ENCODE data around the gene M6PR. TPM values are rescaled to one million over a fixed set of nuclear protein-coding genes. Genes with fewer than 3 reads are reported as not detected.
"Not testable (repeated sequence)": the region's sequence is repeated elsewhere in the genome, so short reads cannot be mapped to it uniquely, and the experiment has no call there.

The M6PR gene
- total RNA-seq, 2 donors from 2014 or later = 144 to 199 TPM

DNA sequence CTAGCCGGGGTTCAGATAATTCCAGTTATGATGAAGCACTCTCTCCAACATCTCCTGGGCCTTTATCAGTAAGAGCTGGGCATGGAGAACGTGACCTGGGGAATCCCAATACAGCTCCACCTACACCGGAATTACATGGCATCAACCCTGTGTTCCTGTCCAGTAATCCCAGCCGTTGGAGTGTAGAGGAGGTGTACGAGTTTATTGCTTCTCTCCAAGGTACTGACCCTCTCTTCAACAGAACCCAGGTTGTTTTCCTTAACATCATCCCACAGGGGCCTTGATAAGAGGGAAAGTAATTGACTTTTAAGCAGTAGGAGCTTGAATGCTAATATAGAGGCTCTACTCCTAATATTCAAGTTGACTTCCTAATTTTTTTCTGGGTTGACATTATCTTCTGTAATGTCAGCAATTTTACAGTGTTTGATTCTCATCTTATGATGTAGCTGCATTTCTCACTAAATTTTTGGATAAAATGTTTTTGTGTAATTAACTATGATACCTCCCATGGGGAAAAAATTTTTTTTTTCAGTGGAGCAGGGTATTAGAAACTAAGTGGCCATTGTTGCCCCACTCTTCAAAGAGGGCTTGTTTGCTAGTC lies 11.5 kb downstream of the M6PR start:
- not testable (repeated sequence) for H3K4me1 Mint-ChIP-seq; H3K27me3 Mint-ChIP-seq; H3K4me3 Mint-ChIP-seq; H3K27ac Mint-ChIP-seq; H3K9me3 Mint-ChIP-seq; ATAC-seq (replicated peaks)
- peaks cover 79% of the 10 kb centered on the region for H3K36me3 Mint-ChIP-seq (ENCODE audit: low read depth)

DNA sequence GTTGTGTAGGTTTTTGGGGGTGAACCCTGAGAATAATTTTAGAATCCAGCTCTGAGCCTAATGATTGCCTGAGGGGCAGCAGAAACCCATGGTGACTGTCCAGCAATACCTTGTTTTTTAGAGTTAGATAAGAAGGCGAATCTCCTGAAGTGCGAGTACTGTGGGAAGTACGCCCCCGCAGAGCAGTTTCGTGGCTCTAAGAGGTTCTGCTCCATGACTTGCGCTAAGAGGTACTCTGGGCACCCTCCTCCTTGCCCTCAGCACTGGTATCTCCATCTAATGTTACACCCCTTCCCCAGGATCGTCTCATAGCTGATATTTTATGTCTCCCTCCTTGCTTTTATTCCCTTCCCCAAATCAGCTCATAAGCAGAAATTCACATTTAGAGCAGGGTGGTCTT lies 12.7 kb downstream of the M6PR start:
- Mint-ChIP-seq H3K27me3 (no peaks in the 10 kb centered on the region), H3K36me3 (ENCODE audit: low read depth) (peaks cover 75% of the 10 kb centered on the region), H3K9me3 (no peaks in the 10 kb centered on the region), H3K4me3 (no peak overlapping the region), H3K27ac (no peak overlapping the region), H3K4me1 (no peaks in the 10 kb centered on the region)
- no peak for ATAC-seq (replicated peaks)

DNA sequence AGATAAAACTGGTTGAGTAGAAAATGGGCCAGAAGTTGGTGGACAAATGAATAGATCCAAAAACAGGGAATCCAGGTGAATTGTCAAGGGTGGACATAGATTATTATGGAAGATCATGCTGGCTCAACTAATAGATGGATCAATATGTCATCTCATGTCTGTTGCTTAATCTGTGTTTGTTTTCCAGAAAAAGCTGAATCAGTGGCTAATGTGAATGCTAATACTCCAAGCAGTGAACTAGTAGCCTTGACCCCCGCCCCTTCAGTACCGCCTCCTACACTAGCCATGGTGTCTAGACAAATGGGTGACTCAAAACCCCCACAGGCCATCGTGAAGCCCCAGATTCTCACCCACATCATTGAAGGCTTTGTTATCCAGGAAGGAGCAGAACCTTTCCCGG lies 15.4 kb downstream of the M6PR start:
- H3K9me3 Mint-ChIP-seq; H3K4me1 Mint-ChIP-seq; H3K27ac Mint-ChIP-seq; H3K27me3 Mint-ChIP-seq; ATAC-seq (replicated peaks); H3K4me3 Mint-ChIP-seq: not testable (repeated sequence)
- peaks cover 80% of the 10 kb centered on the region for H3K36me3 Mint-ChIP-seq (ENCODE audit: low read depth)

DNA sequence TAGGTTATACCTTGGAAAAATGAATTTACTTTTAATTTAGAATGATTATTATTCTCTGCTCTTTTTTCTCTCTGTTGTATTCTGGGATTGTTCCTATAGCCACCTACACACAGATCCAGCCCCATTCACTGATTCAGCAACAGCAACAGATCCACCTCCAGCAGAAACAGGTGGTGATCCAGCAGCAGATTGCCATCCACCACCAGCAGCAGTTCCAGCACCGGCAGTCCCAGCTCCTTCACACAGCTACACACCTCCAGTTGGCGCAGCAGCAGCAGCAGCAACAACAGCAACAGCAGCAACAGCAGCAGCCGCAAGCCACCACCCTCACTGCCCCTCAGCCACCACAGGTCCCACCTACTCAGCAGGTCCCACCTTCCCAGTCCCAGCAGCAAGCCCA lies 17.0 kb downstream of the M6PR start:
- H3K4me3 Mint-ChIP-seq; ATAC-seq (replicated peaks); H3K27me3 Mint-ChIP-seq; H3K9me3 Mint-ChIP-seq; H3K27ac Mint-ChIP-seq; H3K4me1 Mint-ChIP-seq: not testable (repeated sequence)
- peaks cover 66% of the 10 kb centered on the region for H3K36me3 Mint-ChIP-seq (ENCODE audit: low read depth)

DNA sequence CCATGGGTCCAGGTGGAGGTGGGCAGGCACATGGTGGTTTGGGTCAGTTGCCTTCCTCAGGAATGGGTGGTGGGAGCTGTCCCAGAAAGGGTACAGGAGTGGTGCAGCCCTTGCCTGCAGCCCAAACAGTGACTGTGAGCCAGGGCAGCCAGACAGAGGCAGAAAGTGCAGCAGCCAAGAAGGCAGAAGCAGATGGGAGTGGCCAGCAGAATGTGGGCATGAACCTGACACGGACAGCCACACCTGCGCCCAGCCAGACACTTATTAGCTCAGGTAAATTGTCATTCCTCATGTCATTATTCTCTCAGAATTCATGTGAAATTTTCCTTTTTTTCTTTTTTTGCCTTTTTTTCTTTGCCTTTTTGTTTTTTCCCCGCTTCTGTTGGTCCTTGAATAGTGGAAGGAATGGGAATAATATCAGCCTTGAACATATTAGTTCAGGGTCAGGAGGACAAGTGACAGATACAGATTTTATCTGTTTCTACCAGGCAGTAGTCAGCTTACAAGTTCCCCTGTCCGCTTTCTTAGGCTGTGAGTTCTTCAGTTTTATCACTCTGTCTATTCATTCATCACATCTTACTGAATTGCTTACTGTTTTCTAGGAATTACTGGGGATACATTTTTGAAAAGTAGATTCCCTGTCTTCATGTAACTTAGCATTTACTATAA lies 18.7 kb downstream of the M6PR start:
- not testable (repeated sequence) for H3K9me3 Mint-ChIP-seq; ATAC-seq (replicated peaks); H3K4me3 Mint-ChIP-seq; H3K27me3 Mint-ChIP-seq; H3K4me1 Mint-ChIP-seq
- Mint-ChIP-seq H3K27ac (peak overlapping the region; percentile 26), H3K36me3 (ENCODE audit: low read depth) (peaks cover 51% of the 10 kb centered on the region)

DNA sequence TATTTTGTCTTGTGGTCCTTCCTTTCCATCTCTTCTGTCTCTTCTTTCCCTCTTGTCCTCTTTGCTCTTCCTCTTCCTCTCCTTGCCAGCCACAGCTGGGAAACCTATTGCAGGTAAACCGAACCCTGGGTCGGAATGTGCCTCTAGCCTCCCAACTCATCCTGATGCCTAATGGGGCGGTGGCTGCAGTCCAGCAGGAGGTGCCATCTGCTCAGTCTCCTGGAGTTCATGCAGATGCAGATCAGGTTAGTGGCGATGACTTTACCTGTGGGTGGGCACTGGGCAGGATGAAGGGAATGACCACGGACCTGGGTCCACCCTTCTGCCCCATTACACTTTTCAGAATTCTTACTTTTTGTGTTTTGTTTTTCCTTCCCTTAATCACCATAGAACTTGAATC lies 26.9 kb downstream of the M6PR start:
- no peaks in the 10 kb centered on the region for H3K27me3 Mint-ChIP-seq
- H3K9me3 Mint-ChIP-seq = no peaks in the 10 kb centered on the region
- no peak for ATAC-seq (replicated peaks)
- H3K27ac Mint-ChIP-seq = peak overlapping the region; percentile 24
- H3K4me1 Mint-ChIP-seq = no peaks in the 10 kb centered on the region
- H3K36me3 Mint-ChIP-seq (ENCODE audit: low read depth) = peaks cover 30% of the 10 kb centered on the region
- H3K4me3 Mint-ChIP-seq = no peak overlapping the region

DNA sequence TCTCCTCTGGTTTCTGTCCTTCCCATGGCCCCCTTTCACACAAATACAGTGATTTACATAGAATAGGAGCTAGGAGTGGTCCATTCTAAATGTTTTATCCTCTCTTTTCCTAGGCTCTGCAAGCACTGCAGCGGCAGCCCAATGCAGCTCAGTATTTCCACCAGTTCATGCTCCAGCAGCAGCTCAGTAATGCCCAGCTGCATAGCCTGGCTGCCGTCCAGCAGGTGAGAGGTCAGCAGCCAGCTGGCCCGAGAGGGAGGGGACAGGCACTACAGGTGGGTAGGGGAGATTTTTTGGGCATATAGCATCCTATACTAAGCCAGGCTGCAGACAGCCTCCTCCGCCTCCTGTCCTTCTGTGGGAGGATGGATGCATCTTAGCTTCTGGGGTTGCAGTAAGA lies 29.8 kb downstream of the M6PR start:
- not testable (repeated sequence) for H3K4me3 Mint-ChIP-seq; H3K27ac Mint-ChIP-seq; H3K9me3 Mint-ChIP-seq; H3K4me1 Mint-ChIP-seq; H3K27me3 Mint-ChIP-seq; ATAC-seq (replicated peaks)
- H3K36me3 Mint-ChIP-seq (ENCODE audit: low read depth) = peaks cover 30% of the 10 kb centered on the region

DNA sequence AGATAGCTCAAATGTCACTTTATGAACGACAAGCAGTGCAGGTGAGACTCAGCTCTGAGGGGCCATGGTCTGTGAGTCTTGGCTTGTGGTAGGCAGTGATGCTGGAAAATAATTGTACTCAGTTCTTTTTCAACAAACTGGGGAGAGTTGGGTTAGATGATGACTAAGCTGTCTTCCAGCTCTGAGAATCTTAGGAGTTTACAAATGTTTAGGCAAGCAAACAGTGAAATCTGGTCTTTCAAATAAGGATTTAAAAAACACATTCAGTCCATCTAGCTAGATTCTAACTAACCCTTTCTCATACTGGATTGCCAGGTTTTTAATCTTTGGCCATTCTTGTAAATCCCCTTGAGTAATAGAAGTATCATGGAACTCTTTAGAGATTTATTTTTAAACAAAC lies 31.7 kb downstream of the M6PR start:
- peaks cover 24% of the 10 kb centered on the region for H3K36me3 Mint-ChIP-seq (ENCODE audit: low read depth)
- H3K27me3 Mint-ChIP-seq = no peaks in the 10 kb centered on the region
- H3K4me3 Mint-ChIP-seq = no peak overlapping the region
- ATAC-seq (replicated peaks) = no peak
- H3K27ac Mint-ChIP-seq = no peak overlapping the region
- H3K4me1 Mint-ChIP-seq = peaks cover 7% of the 10 kb centered on the region
- no peaks in the 10 kb centered on the region for H3K9me3 Mint-ChIP-seq

DNA sequence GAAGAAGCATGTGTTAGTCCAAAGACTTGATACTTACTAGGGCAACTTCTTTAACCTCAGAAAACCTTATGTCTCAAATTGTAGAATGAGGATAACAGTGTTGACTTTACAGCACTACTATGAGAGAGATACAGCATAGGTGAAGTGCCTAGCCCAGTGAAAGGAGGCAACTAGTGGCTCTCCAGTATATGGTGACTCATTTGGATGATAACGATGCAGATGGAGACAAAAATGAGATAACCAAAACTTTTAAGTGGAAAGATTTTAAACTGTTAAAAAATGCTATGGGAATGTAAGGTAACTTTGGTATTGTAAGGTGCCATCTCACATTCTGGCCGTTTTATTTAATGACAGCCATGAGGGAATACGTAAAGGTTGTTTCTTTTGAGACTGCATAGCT lies 32.4 kb downstream of the M6PR start:
- Mint-ChIP-seq H3K36me3 (ENCODE audit: low read depth) (peaks cover 18% of the 10 kb centered on the region), H3K9me3 (no peaks in the 10 kb centered on the region), H3K4me1 (peaks cover 7% of the 10 kb centered on the region), H3K27me3 (no peaks in the 10 kb centered on the region), H3K4me3 (no peak overlapping the region), H3K27ac (no peak overlapping the region)
- ATAC-seq (replicated peaks) = no peak

DNA sequence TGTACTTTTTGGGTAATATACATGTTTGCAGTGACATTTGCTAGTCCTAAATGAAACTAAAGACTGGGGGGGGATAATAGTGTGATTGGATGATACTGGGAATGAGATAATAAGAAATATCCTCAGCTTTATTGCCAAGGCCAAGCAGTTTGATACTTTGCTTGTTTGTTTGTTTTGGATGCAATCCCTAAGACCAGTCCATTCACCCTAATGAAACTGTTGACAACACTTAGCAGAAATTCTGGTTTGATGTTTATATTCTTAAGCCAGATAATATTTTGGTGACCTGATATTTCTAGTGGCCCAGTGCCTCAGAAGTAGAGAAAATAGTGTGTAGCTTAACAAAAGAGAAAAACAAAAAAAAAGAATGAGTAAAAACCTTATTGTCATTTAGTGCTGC lies 33.3 kb downstream of the M6PR start:
- Mint-ChIP-seq H3K27ac (no peak overlapping the region), H3K27me3 (no peaks in the 10 kb centered on the region), H3K9me3 (no peaks in the 10 kb centered on the region), H3K4me1 (peaks cover 7% of the 10 kb centered on the region), H3K36me3 (ENCODE audit: low read depth) (peaks cover 13% of the 10 kb centered on the region), H3K4me3 (no peak overlapping the region)
- no peak for ATAC-seq (replicated peaks)

DNA sequence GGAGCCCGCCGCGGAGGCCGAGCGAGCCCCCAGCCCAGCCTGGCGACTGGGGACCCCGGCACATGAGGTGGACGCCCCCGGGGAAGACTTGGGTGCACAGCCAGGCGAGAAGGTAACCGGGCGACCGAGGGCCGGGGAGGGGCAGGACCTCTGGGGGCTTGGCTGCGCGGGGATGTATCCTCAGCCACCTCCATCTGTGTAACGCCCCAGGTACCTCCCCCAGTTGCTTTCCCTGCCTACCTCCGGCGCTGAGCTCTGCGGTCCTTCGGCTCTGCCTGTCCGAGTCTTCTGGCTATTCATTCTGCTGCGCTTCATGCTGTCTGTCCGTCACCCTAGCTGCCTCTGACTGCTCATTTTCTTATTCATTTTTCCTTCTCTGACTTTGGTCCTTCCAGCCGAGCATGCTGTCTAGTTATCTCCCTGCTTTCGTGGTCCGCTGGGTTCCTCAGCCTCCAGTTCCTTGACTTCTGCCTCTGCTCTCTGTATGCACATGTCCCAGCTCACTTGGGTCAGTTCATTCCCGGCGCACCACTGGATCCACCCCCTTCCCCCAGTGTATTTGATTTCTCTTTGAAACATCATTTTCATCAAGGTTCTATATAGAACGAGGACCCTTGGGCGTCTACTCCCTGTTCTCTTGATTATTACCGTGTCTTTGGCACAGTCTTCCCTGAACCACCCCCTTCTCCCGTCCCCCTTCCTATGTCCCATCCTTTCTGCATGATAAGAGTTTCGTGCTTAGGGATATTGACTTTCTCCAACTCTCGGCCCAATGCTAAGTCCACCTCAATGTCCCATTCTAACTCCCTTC lies 34.5 kb downstream of the M6PR start:
- H3K36me3 Mint-ChIP-seq (ENCODE audit: low read depth) = peaks cover 6% of the 10 kb centered on the region
- no peak overlapping the region for H3K4me3 Mint-ChIP-seq
- H3K9me3 Mint-ChIP-seq = no peaks in the 10 kb centered on the region
- ATAC-seq (replicated peaks) = peak; percentile 90
- no peak overlapping the region for H3K27ac Mint-ChIP-seq
- H3K27me3 Mint-ChIP-seq = no peaks in the 10 kb centered on the region
- peaks cover 7% of the 10 kb centered on the region for H3K4me1 Mint-ChIP-seq

DNA sequence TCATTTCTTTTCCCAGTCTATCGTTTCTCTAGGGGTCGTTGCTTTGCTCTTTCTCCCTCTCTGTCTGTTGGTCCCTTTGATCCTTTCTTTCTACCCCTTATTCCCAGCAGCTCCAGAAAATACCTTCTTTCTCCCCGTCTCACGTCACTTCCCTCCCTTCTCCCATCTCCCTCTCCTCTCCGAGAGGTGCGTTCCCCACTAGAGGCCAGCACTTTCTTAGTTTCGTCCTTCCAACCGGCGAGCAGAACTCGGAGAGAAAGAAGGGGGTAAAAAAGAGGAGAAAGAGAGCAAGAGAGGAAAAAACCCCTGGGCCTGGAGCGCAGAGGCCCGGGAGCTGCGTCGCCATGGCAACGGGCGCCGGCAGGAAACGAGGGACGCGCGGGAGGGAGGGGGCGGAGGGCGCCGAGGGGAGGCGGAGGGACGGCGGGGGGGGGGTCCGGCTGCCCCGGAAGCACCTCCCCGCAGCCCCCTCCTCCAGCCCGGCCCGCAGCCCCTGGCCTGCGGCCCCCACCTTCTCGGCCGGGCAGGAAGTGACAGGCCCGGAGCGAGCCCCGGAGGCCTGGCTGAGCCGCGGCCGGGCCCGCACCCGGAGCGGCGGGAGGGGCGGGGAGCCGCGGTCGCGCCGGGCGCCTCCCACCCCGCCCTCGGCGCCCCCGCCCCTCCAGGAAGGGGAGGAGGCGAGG lies 35.3 kb downstream of the M6PR start, which contains the start of gene PHC1:
Gene PHC1 (plus strand): TSS at position 477 of the 683 bp plus-strand sequence. CDS start 3,169 bp downstream, outside the sequence.
- not testable (repeated sequence) for H3K36me3 Mint-ChIP-seq (ENCODE audit: low read depth); H3K27me3 Mint-ChIP-seq; H3K9me3 Mint-ChIP-seq; H3K4me1 Mint-ChIP-seq; H3K4me3 Mint-ChIP-seq
- peak; percentile 77 for ATAC-seq (replicated peaks)
- peak within 1 kb of the TSS; percentile 90 for H3K27ac Mint-ChIP-seq

DNA sequence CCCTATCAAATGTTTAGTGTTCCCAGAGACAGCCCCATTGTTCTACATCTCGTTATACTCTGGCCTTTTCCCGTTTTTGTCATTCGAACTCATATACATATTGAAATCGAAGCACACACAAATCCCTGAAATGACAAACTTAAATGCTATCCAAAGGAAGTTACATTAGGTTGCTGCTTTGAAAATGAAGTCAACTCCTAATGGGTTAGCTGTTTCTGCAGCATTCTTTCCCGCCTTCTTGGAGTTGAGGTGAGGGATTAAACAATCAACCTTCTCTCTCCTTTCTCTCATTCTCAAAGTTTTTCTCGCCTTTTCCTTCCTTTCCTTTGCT lies 35.8 kb downstream of the M6PR start:
- H3K4me3 Mint-ChIP-seq = no peak overlapping the region
- ATAC-seq (replicated peaks) = no peak
- H3K36me3 Mint-ChIP-seq (ENCODE audit: low read depth) = peaks cover 4% of the 10 kb centered on the region
- H3K27ac Mint-ChIP-seq = peak overlapping the region; percentile 90
- H3K9me3 Mint-ChIP-seq = no peaks in the 10 kb centered on the region
- no peaks in the 10 kb centered on the region for H3K27me3 Mint-ChIP-seq
- peaks cover 7% of the 10 kb centered on the region for H3K4me1 Mint-ChIP-seq

DNA sequence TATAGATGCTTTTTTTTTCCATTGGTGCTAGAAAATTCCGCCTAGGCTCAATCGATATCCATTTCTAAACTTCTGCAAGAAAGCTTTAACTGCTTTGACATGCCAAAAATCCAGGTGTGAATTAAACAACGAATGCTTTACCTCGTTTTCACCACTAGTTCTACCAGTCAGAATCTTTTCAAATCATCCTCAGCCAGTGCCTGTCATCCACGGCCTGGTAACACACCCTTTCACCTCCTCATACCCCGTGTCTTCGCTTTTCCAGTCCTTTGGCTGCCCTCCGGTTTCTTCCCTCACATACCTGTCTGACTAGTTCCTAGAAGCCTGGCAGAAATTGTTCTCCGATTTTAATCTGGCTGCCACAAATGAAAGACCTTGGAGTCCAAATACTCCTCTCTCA lies 36.5 kb downstream of the M6PR start:
- H3K9me3 Mint-ChIP-seq = no peaks in the 10 kb centered on the region
- no peaks in the 10 kb centered on the region for H3K27me3 Mint-ChIP-seq
- no peak overlapping the region for H3K4me3 Mint-ChIP-seq
- ATAC-seq (replicated peaks) = no peak
- peaks cover 7% of the 10 kb centered on the region for H3K4me1 Mint-ChIP-seq
- H3K27ac Mint-ChIP-seq = peak overlapping the region; percentile 9
- H3K36me3 Mint-ChIP-seq (ENCODE audit: low read depth) = no peaks in the 10 kb centered on the region
